MM.1S (cell line): Measurements from ENCODE around the gene OTX1.

Experiments
- DNase-seq: peaks from one replicate; pipeline ENCODE4 v3.0.0-alpha.2; 2015
- H2AFZ ChIP-seq: fragments of 300-600 bp; sonication (generic); 2 replicates; pipeline ENCODE4 v1.6.0; 2016; ENCODE audit warnings: antibody characterized with exemption, low read length
- H3F3A ChIP-seq: fragments of 300-600 bp; sonication (generic); 2 replicates; pipeline ENCODE4 v1.6.1; 2016; ENCODE audit warnings: mild to moderate bottlenecking, antibody characterized with exemption, low read length, moderate library complexity, mixed read lengths; ENCODE audit not compliant: insufficient read depth
- H3K27ac ChIP-seq: fragments of 300-600 bp; sonication (generic); 2 replicates; pipeline ENCODE4 v1.5.1; 2016; ENCODE audit warnings: mild to moderate bottlenecking, low read length
- H3K27me3 ChIP-seq: fragments of 300-600 bp; sonication (generic); replicated peaks from 2 replicates; pipeline ENCODE4 v1.6.0; 2016; ENCODE audit warnings: low read length; ENCODE audit not compliant: insufficient read depth
- H3K36me3 ChIP-seq: fragments of 300-600 bp; sonication (generic); replicated peaks from 2 replicates; pipeline ENCODE4 v1.6.1; 2016; ENCODE audit warnings: mild to moderate bottlenecking, low read length, mixed read lengths; ENCODE audit not compliant: insufficient read depth
- H3K4me1 ChIP-seq: fragments of 300-600 bp; sonication (generic); 2 replicates; pipeline ENCODE4 v1.6.1; 2016; ENCODE audit warnings: low read length, mixed read lengths
- H3K4me2 ChIP-seq: fragments of 300-600 bp; sonication (generic); 2 replicates; pipeline ENCODE4 v1.6.0; 2016; ENCODE audit warnings: low read depth, low read length
- H3K4me3 ChIP-seq: fragments of 300-600 bp; sonication (generic); 2 replicates; pipeline ENCODE4 v1.5.1; 2016; ENCODE audit warnings: low read length, mixed read lengths
- H3K79me2 ChIP-seq: fragments of 300-600 bp; sonication (generic); 2 replicates; pipeline ENCODE4 v1.6.1; 2016; ENCODE audit warnings: mixed run types, low read length, mixed read lengths
- H3K9ac ChIP-seq: fragments of 300-600 bp; sonication (generic); 2 replicates; pipeline ENCODE4 v1.6.1; 2016; ENCODE audit warnings: low read length, mixed read lengths
- H3K9me2 ChIP-seq: fragments of 300-600 bp; sonication (generic); replicated peaks from 2 replicates; pipeline ENCODE4 v1.6.1; 2016; ENCODE audit warnings: mild to moderate bottlenecking, low read length, mixed read lengths; ENCODE audit not compliant: insufficient read depth
- H3K9me3 ChIP-seq: fragments of 300-600 bp; sonication (generic); replicated peaks from 2 replicates; pipeline ENCODE4 v1.6.1; 2016; ENCODE audit warnings: mild to moderate bottlenecking, low read length, mixed read lengths; ENCODE audit not compliant: insufficient read depth
- H4K20me1 ChIP-seq: fragments of 300-600 bp; sonication (generic); 2 replicates; pipeline ENCODE4 v1.6.1; 2016; ENCODE audit warnings: mild to moderate bottlenecking, low read length, moderate library complexity, mixed read lengths; ENCODE audit not compliant: insufficient read depth
- CTCF ChIP-seq: fragments of 300-600 bp; sonication (generic); IDR thresholded peaks from 2 replicates; pipeline ENCODE4 v1.5.1; 2016; ENCODE audit warnings: antibody characterized with exemption, low read length, mixed read lengths
- EZH2 ChIP-seq: fragments of 300-600 bp; sonication (generic); optimal IDR thresholded peaks from 2 replicates; pipeline ENCODE3; 2017; ENCODE audit warnings: low read depth, mild to moderate bottlenecking, antibody characterized with exemption, low read length, mixed read lengths
- EZH2phosphoT487 ChIP-seq: fragments of 300-600 bp; sonication (generic); IDR thresholded peaks from 2 replicates; pipeline ENCODE4 v1.6.1; 2018; ENCODE audit warnings: antibody characterized with exemption, low read length

Gene OTX1

GRCh38 chr2:63007813-63008458 is 42.7 kb upstream of the OTX1 start:
- Histone ChIP-seq H3K4me1 (no peaks in the 10 kb centered on the region), H3K36me3 (no peaks in the 10 kb centered on the region), H3K27ac (no peak overlapping the region), H3K9ac (no peak overlapping the region), H3K4me2 (no peak overlapping the region), H3K27me3 (no peaks in the 10 kb centered on the region), H3K9me3 (no peaks in the 10 kb centered on the region), H3K9me2 (no peaks in the 10 kb centered on the region), H3F3A (no peaks in the 10 kb centered on the region), H2AFZ (no peak overlapping the region), H3K79me2 (no peaks in the 10 kb centered on the region), H4K20me1 (no peaks in the 10 kb centered on the region), H3K4me3 (no peak overlapping the region)
- TF ChIP-seq CTCF (no peak), EZH2phosphoT487 (no peak), EZH2 (no peak)
- DNase-seq: no peak

GRCh38 chr2:63008838-63009237 is 41.8 kb upstream of the OTX1 start:
- no peaks in the 10 kb centered on the region for H4K20me1 ChIP-seq
- no peak for DNase-seq
- H3K4me2 ChIP-seq: no peak overlapping the region
- H3K27ac ChIP-seq: no peak overlapping the region
- no peak overlapping the region for H3K9ac ChIP-seq
- no peak for TF ChIP-seq EZH2phosphoT487
- no peak for TF ChIP-seq EZH2
- no peak for TF ChIP-seq CTCF
- no peaks in the 10 kb centered on the region for H3K79me2 ChIP-seq
- H3K27me3 ChIP-seq: no peaks in the 10 kb centered on the region
- H3K4me3 ChIP-seq: no peak overlapping the region
- no peaks in the 10 kb centered on the region for H3K36me3 ChIP-seq
- H2AFZ ChIP-seq: no peak overlapping the region
- no peaks in the 10 kb centered on the region for H3K9me2 ChIP-seq
- H3K4me1 ChIP-seq: no peaks in the 10 kb centered on the region
- no peaks in the 10 kb centered on the region for H3F3A ChIP-seq
- H3K9me3 ChIP-seq: no peaks in the 10 kb centered on the region

- Histone ChIP-seq H3K79me2 (no peaks in the 10 kb centered on the region), H3K36me3 (no peaks in the 10 kb centered on the region), H3F3A (no peaks in the 10 kb centered on the region), H3K27ac (no peak overlapping the region), H3K9ac (no peak overlapping the region), H2AFZ (no peak overlapping the region), H3K9me2 (no peaks in the 10 kb centered on the region), H3K9me3 (no peaks in the 10 kb centered on the region), H4K20me1 (no peaks in the 10 kb centered on the region), H3K4me2 (no peak overlapping the region), H3K27me3 (no peaks in the 10 kb centered on the region), H3K4me3 (no peak overlapping the region), H3K4me1 (no peaks in the 10 kb centered on the region)
- DNase-seq: no peak
- TF ChIP-seq CTCF (no peak), EZH2phosphoT487 (no peak), EZH2 (no peak)
Observed at GRCh38 chr2:63009490-63009889, 41.1 kb upstream of the OTX1 start.
